Glomerular endothelial cell (primary cell): ENCODE data around the gene PTGR3. TPM values are rescaled to one million over a fixed set of nuclear protein-coding genes. Genes with fewer than 3 reads are reported as not detected.

Experiments used
- total RNA-seq: library from RNA; depleted of rRNA; stranded (reverse); fragments of >200 nt; gene quantifications from 2 replicates; pipeline ENCODE4 v1.2.3, GENCODE V29; 2015

Gene PTGR3
- total RNA-seq, 1 donor from 2014 or later: 27.0 TPM

Other genes starting within 250 kb of the PTGR3 start
- gene TSHZ1, start 1.7 kb upstream of the PTGR3 start, total RNA-seq: 29.4 and 33.5 TPM in 2 replicates
- not detected in 2 replicates for gene SMIM21, start 218.6 kb upstream of the PTGR3 start, total RNA-seq